SH-SY5Y (cell line): Measurements from ENCODE around the gene CHCT1.

Source experiments
- GATA2 ChIP-seq: IDR thresholded peaks from 2 replicates; pipeline ENCODE4 v1.6.1; 2011; ENCODE audit warnings: mild to moderate bottlenecking, low read depth, low read length
- GATA3 ChIP-seq: IDR thresholded peaks from 2 replicates; pipeline ENCODE4 v1.6.1; 2011; ENCODE audit warnings: low read depth, mild to moderate bottlenecking, low read length, moderate library complexity

Gene CHCT1

GRCh38 chr17:60426596-60426995, 4.3 kb downstream of the CHCT1 start:
- TF ChIP-seq GATA3: no peak
- no peak for TF ChIP-seq GATA2

- no peak for TF ChIP-seq GATA2
- TF ChIP-seq GATA3: no peak
These were observed 13.2 kb downstream of the CHCT1 start for GRCh38 chr17:60435244-60436167.

- no peak for TF ChIP-seq GATA3
These were observed 14.4 kb downstream of the CHCT1 start for GRCh38 chr17:60436676-60437075.

- TF ChIP-seq GATA3: no peak
- TF ChIP-seq GATA2: no peak
These were observed 17.2 kb downstream of the CHCT1 start for GRCh38 chr17:60439501-60439900.

GRCh38 chr17:60442271-60443173, 20.2 kb downstream of the CHCT1 start:
- TF ChIP-seq GATA2 (no peak), GATA3 (no peak)

- TF ChIP-seq GATA2 (no peak), GATA3 (no peak)
These were observed 21.4 kb downstream of the CHCT1 start for GRCh38 chr17:60443713-60444112.

GRCh38 chr17:60445144-60445543, 22.9 kb downstream of the CHCT1 start:
- TF ChIP-seq GATA2 (no peak), GATA3 (no peak)

GRCh38 chr17:60447375-60447774, 25.1 kb downstream of the CHCT1 start:
- TF ChIP-seq GATA2 (no peak), GATA3 (no peak)

- TF ChIP-seq GATA3 (no peak), GATA2 (no peak)
These were observed 28.8 kb downstream of the CHCT1 start for GRCh38 chr17:60451071-60451470.

GRCh38 chr17:60451965-60452364, 29.7 kb downstream of the CHCT1 start:
- TF ChIP-seq GATA2: no peak
- TF ChIP-seq GATA3: no peak

- TF ChIP-seq GATA3: no peak
- no peak for TF ChIP-seq GATA2
These were observed 33.1 kb downstream of the CHCT1 start for GRCh38 chr17:60455378-60455777.

- no peak for TF ChIP-seq GATA3
- TF ChIP-seq GATA2: no peak
These were observed 34.9 kb downstream of the CHCT1 start for GRCh38 chr17:60457148-60457547.

- TF ChIP-seq GATA3 (no peak), GATA2 (no peak)
These were observed 39.3 kb downstream of the CHCT1 start for GRCh38 chr17:60461584-60461983.

GRCh38 chr17:60463157-60463835, 41.0 kb downstream of the CHCT1 start:
- TF ChIP-seq GATA3 (no peak), GATA2 (no peak)
